ENCODE measurements around the gene NPEPL1. TPM values are rescaled to one million over a fixed set of nuclear protein-coding genes. Genes with fewer than 3 reads are reported as not detected.

NPEPL1 gene
- total RNA-seq, 1 experiment from 2014 or later: 31.1 TPM

DNA sequence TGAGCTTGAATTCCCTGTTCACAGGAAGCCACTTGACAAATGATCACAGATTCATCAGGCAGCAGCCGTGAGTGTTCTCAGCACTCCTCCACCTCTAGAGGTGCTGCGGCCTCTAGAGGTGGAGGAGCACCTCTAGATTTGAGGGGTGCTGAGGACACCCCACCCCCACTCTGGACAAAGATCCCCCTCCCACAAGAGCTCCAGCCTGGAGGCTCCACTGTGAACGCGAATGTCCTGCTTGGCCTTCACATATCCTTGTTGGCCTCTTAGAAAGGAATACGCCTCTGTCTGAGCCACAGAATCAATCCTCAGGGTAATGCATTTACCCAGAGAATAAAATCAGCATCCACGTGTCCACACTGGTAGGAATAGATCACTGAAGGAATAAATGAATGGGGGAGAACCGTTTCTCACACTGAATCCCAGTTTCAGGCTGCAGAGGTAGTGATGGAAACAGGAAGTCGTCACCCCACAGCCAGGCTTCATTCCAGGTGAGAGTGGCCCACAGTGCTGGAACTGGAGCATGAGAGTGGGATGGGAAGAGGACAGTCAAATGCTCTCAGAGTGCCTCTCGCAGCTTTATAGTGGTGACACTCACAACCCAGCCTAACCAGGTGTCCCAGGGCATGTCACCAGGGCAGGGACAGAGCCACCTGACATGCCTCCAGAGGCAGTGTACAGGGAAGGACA, 16.6 kb downstream of the NPEPL1 start:
- Histone ChIP-seq H2AK5ac (ENCODE audit: insufficient read length, low read length) (no peak overlapping the region), H3K56ac (ENCODE audit: insufficient read length, low read depth, low read length) (no peak overlapping the region), H3K4me2 (ENCODE audit: insufficient read depth, insufficient read length, low read length) (no peak overlapping the region), H2AFZ (ENCODE audit: low read length) (no peak overlapping the region), H2BK5ac (ENCODE audit: insufficient read length, low read length) (no peak overlapping the region), H3K27ac (ENCODE audit: insufficient read length, low read depth, low read length) (no peak overlapping the region), H3K27me3 (ENCODE audit: insufficient read depth, low read length) (no peaks in the 10 kb centered on the region), H4K20me1 (ENCODE audit: control insufficient read depth, insufficient read depth, insufficient read length) (no peaks in the 10 kb centered on the region), H2BK12ac (ENCODE audit: insufficient read length, low read depth, low read length) (no peak overlapping the region), H3K9me3 (ENCODE audit: control insufficient read depth, low read depth, low read length) (no peaks in the 10 kb centered on the region), H2BK120ac (ENCODE audit: low read depth, low read length, poor library complexity, severe bottlenecking) (no peak overlapping the region), H3K18ac (ENCODE audit: insufficient read length, low read depth, low read length) (no peak overlapping the region), H3K4ac (ENCODE audit: low read depth, low read length) (no peak overlapping the region; the same call in 1 of the 2 replicates), H2BK15ac (ENCODE audit: low read depth, low read length) (no peak overlapping the region), H3K79me1 (ENCODE audit: insufficient read depth, low read depth, low read length, poor library complexity, severe bottlenecking) (no peaks in the 10 kb centered on the region), H3T11ph (ENCODE audit: low read length) (no peak overlapping the region), H3K9ac (ENCODE audit: extremely low read depth, insufficient read length, low read length) (no peak overlapping the region), H3K23me2 (ENCODE audit: insufficient read length, low read depth, low read length, poor library complexity, severe bottlenecking) (no peaks in the 10 kb centered on the region), H3K79me2 (ENCODE audit: insufficient read depth, low read length) (no peaks in the 10 kb centered on the region), H4K5ac (ENCODE audit: insufficient read length, low read depth, low read length) (no peak overlapping the region), H2BK20ac (ENCODE audit: low read depth, low read length, poor library complexity, severe bottlenecking) (no peak overlapping the region), H4K91ac (ENCODE audit: insufficient read length, low read depth, low read length) (no peak overlapping the region), H4K8ac (replicated peaks; ENCODE audit: insufficient read length, low read depth, low read length) (no peak overlapping the region), H3K14ac (ENCODE audit: insufficient read depth, low read length) (no peak overlapping the region; the same call in 1 of the 2 replicates), H3K4me1 (ENCODE audit: insufficient read depth, low read length) (no peaks in the 10 kb centered on the region), H3K23ac (ENCODE audit: insufficient read length, low read depth, low read length) (no peak overlapping the region)
- H3K27me3 Mint-ChIP-seq (ENCODE audit: low read depth): no peaks in the 10 kb centered on the region
- peaks cover 0 to 3% of the 10 kb centered on the region in 2 experiments; a peak in 1 of 5 replicates for H3K9me3 Mint-ChIP-seq
- H3K27ac Mint-ChIP-seq: peak overlapping the region in 2 of 3 experiments; percentile 68 to 74; a peak in 4 of 7 replicates
- TF ChIP-seq, protein P1, sequence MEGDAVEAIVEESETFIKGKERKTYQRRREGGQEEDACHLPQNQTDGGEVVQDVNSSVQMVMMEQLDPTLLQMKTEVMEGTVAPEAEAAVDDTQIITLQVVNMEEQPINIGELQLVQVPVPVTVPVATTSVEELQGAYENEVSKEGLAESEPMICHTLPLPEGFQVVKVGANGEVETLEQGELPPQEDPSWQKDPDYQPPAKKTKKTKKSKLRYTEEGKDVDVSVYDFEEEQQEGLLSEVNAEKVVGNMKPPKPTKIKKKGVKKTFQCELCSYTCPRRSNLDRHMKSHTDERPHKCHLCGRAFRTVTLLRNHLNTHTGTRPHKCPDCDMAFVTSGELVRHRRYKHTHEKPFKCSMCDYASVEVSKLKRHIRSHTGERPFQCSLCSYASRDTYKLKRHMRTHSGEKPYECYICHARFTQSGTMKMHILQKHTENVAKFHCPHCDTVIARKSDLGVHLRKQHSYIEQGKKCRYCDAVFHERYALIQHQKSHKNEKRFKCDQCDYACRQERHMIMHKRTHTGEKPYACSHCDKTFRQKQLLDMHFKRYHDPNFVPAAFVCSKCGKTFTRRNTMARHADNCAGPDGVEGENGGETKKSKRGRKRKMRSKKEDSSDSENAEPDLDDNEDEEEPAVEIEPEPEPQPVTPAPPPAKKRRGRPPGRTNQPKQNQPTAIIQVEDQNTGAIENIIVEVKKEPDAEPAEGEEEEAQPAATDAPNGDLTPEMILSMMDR (conservative IDR thresholded peaks at IDR 0.05): no peak
- no peak for DNase-seq
- WGBS (ENCODE audit: extremely low coverage, insufficient read length, low lambda C conversion rate): no CpG with 5 or more reads among the region's 9 CpGs
- peaks cover 7 to 18% (median 10%) of the 10 kb centered on the region in 3 experiments; a peak in 6 of 7 replicates for H3K36me3 Mint-ChIP-seq (ENCODE audit: insufficient read depth in 1 of 3, low read depth in 3 of 3)
- 0 out of 4 replicates have a peak, but pooled peaks cover 0 to 3% of the 10 kb centered on the region in 2 experiments for H3K4me1 Mint-ChIP-seq
- no peak overlapping the region for H3K4me3 Mint-ChIP-seq

Measured in H9 (cell line).